Activated T-cell treated with anti-CD3 and anti-CD28 coated beads, Interleukin-2, amount 50 U/mL, for 72 hours (primary cell): Measurements from ENCODE around the gene PDLIM4. TPM values are rescaled to one million over a fixed set of nuclear protein-coding genes. Genes with fewer than 3 reads are reported as not detected.
A peak's percentile ranks its signal among the peaks of the same experiment; 100 is the strongest.

Experiments
- ATAC-seq, 2 donors: fragments of 150-1000 bp; cut with Tn5 transposase; replicated peaks in 1 of 2; 2 replicates each; pipeline ENCODE4 v1.10.0; 2021; ENCODE audit warnings: moderate library complexity in 2 of 2, mild to moderate bottlenecking in 1 of 2
- DNase-seq, 2 donors: peaks; one replicate each; pipeline ENCODE4 v3.0.0; 2021 to 2022; ENCODE audit warnings: mixed read lengths in 1 of 2
- H3K27ac Mint-ChIP-seq: one replicate; pipeline ENCODE4 v1.8.0; 2022; ENCODE audit warnings: mild to moderate bottlenecking, moderate library complexity, mixed read lengths
- H3K27me3 Mint-ChIP-seq: one replicate; pipeline ENCODE4 v1.8.0; 2022; ENCODE audit warnings: low read depth, mixed read lengths
- H3K36me3 Mint-ChIP-seq, 2 donors: one replicate each; pipeline ENCODE4 v1.8.0; 2022; ENCODE audit warnings: mixed read lengths in 2 of 2, mild to moderate bottlenecking in 1 of 2; ENCODE audit not compliant: insufficient read depth in 2 of 2
- H3K4me1 Mint-ChIP-seq: one replicate; pipeline ENCODE4 v1.8.0; 2022; ENCODE audit warnings: low read depth, mixed read lengths
- H3K4me3 Mint-ChIP-seq, 2 donors: one replicate each; pipeline ENCODE4 v1.8.0; 2022; ENCODE audit warnings: mild to moderate bottlenecking in 2 of 2, mixed read lengths in 2 of 2, moderate library complexity in 2 of 2
- H3K9me3 Mint-ChIP-seq, 2 donors: one replicate each; pipeline ENCODE4 v1.8.0; 2022; ENCODE audit warnings: mixed read lengths in 2 of 2
- total RNA-seq, 2 donors: library from RNA; stranded (reverse); gene quantifications; one replicate each; pipeline ENCODE4 v1.2.3, GENCODE V29; 2022

PDLIM4 gene
- total RNA-seq, 2 donors from 2014 or later: 0.79 to 1.2 TPM

GRCh38 chr5:132221781-132222648 lies 35.5 kb upstream of the PDLIM4 start:
- DNase-seq (no peak), ATAC-seq (no peak)
- Mint-ChIP-seq H3K27ac (no peak overlapping the region), H3K4me3 (no peak overlapping the region), H3K36me3 (no peaks in the 10 kb centered on the region), H3K9me3 (no peaks in the 10 kb centered on the region), H3K4me1 (peaks cover 20% of the 10 kb centered on the region), H3K27me3 (peaks cover 20% of the 10 kb centered on the region)

- DNase-seq (no peak), ATAC-seq (no peak)
- Mint-ChIP-seq H3K36me3 (no peaks in the 10 kb centered on the region), H3K4me1 (peaks cover 20% of the 10 kb centered on the region), H3K4me3 (no peak overlapping the region), H3K27ac (no peak overlapping the region), H3K9me3 (no peaks in the 10 kb centered on the region), H3K27me3 (peaks cover 22% of the 10 kb centered on the region)
Observed at GRCh38 chr5:132222649-132223038, 34.9 kb upstream of the PDLIM4 start.

- Mint-ChIP-seq H3K36me3 (no peaks in the 10 kb centered on the region), H3K27ac (no peak overlapping the region), H3K9me3 (no peaks in the 10 kb centered on the region), H3K4me1 (peaks cover 20% of the 10 kb centered on the region), H3K27me3 (peaks cover 25% of the 10 kb centered on the region), H3K4me3 (no peak overlapping the region)
- no peak for ATAC-seq
- DNase-seq: no peak
Observed at GRCh38 chr5:132223861-132224260, 33.6 kb upstream of the PDLIM4 start.

GRCh38 chr5:132224716-132225115 lies 32.8 kb upstream of the PDLIM4 start:
- H3K27me3 Mint-ChIP-seq: peaks cover 34% of the 10 kb centered on the region
- H3K9me3 Mint-ChIP-seq: no peaks in the 10 kb centered on the region
- no peaks in the 10 kb centered on the region for H3K36me3 Mint-ChIP-seq
- no peak for ATAC-seq
- H3K4me1 Mint-ChIP-seq: peaks cover 16% of the 10 kb centered on the region
- no peak overlapping the region for H3K4me3 Mint-ChIP-seq
- H3K27ac Mint-ChIP-seq: no peak overlapping the region
- DNase-seq: no peak

GRCh38 chr5:132225165-132226032 lies 32.1 kb upstream of the PDLIM4 start:
- H3K4me1 Mint-ChIP-seq: peaks cover 14% of the 10 kb centered on the region
- H3K36me3 Mint-ChIP-seq: no peaks in the 10 kb centered on the region
- H3K27me3 Mint-ChIP-seq: peaks cover 38% of the 10 kb centered on the region
- H3K9me3 Mint-ChIP-seq: no peaks in the 10 kb centered on the region
- DNase-seq: peak; percentile 49 to 50
- H3K4me3 Mint-ChIP-seq: peak overlapping the region; percentile 4 to 16
- ATAC-seq: peak; percentile 38 to 52
- H3K27ac Mint-ChIP-seq: no peak overlapping the region

GRCh38 chr5:132226516-132227234 lies 30.8 kb upstream of the PDLIM4 start:
- Mint-ChIP-seq H3K27ac (no peak overlapping the region), H3K36me3 (no peaks in the 10 kb centered on the region)

GRCh38 chr5:132227235-132227484 lies 30.3 kb upstream of the PDLIM4 start:
- Mint-ChIP-seq H3K36me3 (no peaks in the 10 kb centered on the region), H3K4me3 (peak overlapping the region; percentile 37 to 62), H3K27ac (no peak overlapping the region), H3K27me3 (peaks cover 50% of the 10 kb centered on the region), H3K9me3 (no peaks in the 10 kb centered on the region), H3K4me1 (peaks cover 14% of the 10 kb centered on the region)
- DNase-seq (no peak), ATAC-seq (no peak)

More at GRCh38 chr5:132226516-132227234, 30.8 kb upstream of the PDLIM4 start:
- peak overlapping the region; percentile 37 to 62 for H3K4me3 Mint-ChIP-seq
- no peak for DNase-seq
- H3K27me3 Mint-ChIP-seq: peaks cover 49% of the 10 kb centered on the region
- H3K4me1 Mint-ChIP-seq: peaks cover 14% of the 10 kb centered on the region
- no peak for ATAC-seq
- no peaks in the 10 kb centered on the region for H3K9me3 Mint-ChIP-seq

- DNase-seq: peak; percentile 60 to 72
- Mint-ChIP-seq H3K4me3 (peak within 1 kb of the TSS; percentile 49 to 62), H3K36me3 (no peaks in the 10 kb centered on the region), H3K27ac (no peak within 1 kb of the TSS), H3K4me1 (peaks cover 14% of the 10 kb centered on the region), H3K9me3 (no peaks in the 10 kb centered on the region), H3K27me3 (peaks cover 50% of the 10 kb centered on the region)
- ATAC-seq: peak; percentile 84 to 88
Observed at GRCh38 chr5:132227485-132228240, 29.8 kb upstream of the PDLIM4 start, which contains the start of gene P4HA2. P4HA2 (minus strand) TSS chr5:132227853; CDS start chr5:132218626, 9,227 bp downstream.

- H3K9me3 Mint-ChIP-seq: no peaks in the 10 kb centered on the region
- H3K4me1 Mint-ChIP-seq: peaks cover 14% of the 10 kb centered on the region
- no peak for DNase-seq
- H3K27me3 Mint-ChIP-seq: peaks cover 55% of the 10 kb centered on the region
- no peaks in the 10 kb centered on the region for H3K36me3 Mint-ChIP-seq
- no peak overlapping the region for H3K27ac Mint-ChIP-seq
- H3K4me3 Mint-ChIP-seq: peak overlapping the region; percentile 53 to 61
- ATAC-seq: no peak
Observed at GRCh38 chr5:132228241-132229035, 29.1 kb upstream of the PDLIM4 start.

GRCh38 chr5:132229236-132229635 lies 28.3 kb upstream of the PDLIM4 start:
- ATAC-seq: no peak

GRCh38 chr5:132230871-132231270 lies 26.6 kb upstream of the PDLIM4 start:
- Mint-ChIP-seq H3K36me3 (no peaks in the 10 kb centered on the region), H3K4me1 (peaks cover 1% of the 10 kb centered on the region), H3K27me3 (peaks cover 45% of the 10 kb centered on the region), H3K4me3 (no peak overlapping the region), H3K9me3 (no peaks in the 10 kb centered on the region), H3K27ac (no peak overlapping the region)
- DNase-seq (no peak), ATAC-seq (no peak)

More at GRCh38 chr5:132229236-132229635, 28.3 kb upstream of the PDLIM4 start:
- Mint-ChIP-seq H3K36me3 (no peaks in the 10 kb centered on the region), H3K9me3 (no peaks in the 10 kb centered on the region), H3K4me1 (peaks cover 14% of the 10 kb centered on the region), H3K27me3 (peaks cover 55% of the 10 kb centered on the region), H3K27ac (no peak overlapping the region), H3K4me3 (peak overlapping the region; percentile 53 to 61)
- no peak for DNase-seq

GRCh38 chr5:132232465-132232864 lies 25.0 kb upstream of the PDLIM4 start:
- no peak overlapping the region for H3K27ac Mint-ChIP-seq
- H3K4me3 Mint-ChIP-seq: no peak overlapping the region
- no peaks in the 10 kb centered on the region for H3K9me3 Mint-ChIP-seq
- peaks cover 33% of the 10 kb centered on the region for H3K27me3 Mint-ChIP-seq
- no peaks in the 10 kb centered on the region for H3K36me3 Mint-ChIP-seq
- no peaks in the 10 kb centered on the region for H3K4me1 Mint-ChIP-seq
- ATAC-seq (no peak), DNase-seq (no peak)
